DMS114 treated with DMSO at 0.1 percent for 48 hours (cell line): ENCODE results near the gene HAO2.

Experiments used
- DNase-seq: peaks from one replicate; lab custom pipeline; 2025; ENCODE audit not compliant: unreplicated experiment; lab: John Stamatoyannopoulos, UW

The HAO2 gene

GRCh38 chr1:119429687-119430086, 61.1 kb downstream of the HAO2 start:
- no peak for DNase-seq

- DNase-seq, result no peak
Measured at GRCh38 chr1:119430486-119430885, 61.9 kb downstream of the HAO2 start.

GRCh38 chr1:119431836-119432235, 63.3 kb downstream of the HAO2 start:
- no peak for DNase-seq

DNA sequence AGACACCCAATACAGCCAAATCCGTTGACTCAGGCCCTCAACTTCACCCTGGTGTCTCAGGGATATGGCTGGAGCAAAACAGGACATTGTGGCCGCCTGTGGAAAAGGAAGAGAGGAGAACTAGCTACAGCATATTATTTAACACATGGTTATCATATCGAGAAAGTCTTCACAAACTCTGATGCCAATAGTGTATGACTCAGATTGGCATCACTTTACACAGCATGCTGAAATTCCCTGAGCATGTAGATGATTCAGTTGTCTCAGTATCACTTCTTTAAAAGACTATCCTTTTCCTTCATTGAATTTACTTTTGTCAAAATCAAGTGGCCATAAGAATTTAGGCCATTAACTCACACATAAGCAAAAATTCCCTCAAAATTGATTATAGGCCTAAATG, 66.5 kb downstream of the HAO2 start:
- DNase-seq, result no peak

- no peak for DNase-seq
Measured at GRCh38 chr1:119438761-119439160, 70.2 kb downstream of the HAO2 start.

- no peak for DNase-seq
Measured at GRCh38 chr1:119440721-119441307, 72.2 kb downstream of the HAO2 start.

GRCh38 chr1:119442756-119443155, 74.2 kb downstream of the HAO2 start:
- DNase-seq, result no peak
